B cell (primary cell): ENCODE results near the gene NDRG3. TPM values are rescaled to one million over a fixed set of nuclear protein-coding genes. Genes with fewer than 3 reads are reported as not detected.

Source experiments
- ATAC-seq: fragments of 200-7000 bp; cut with Tn5 transposase; one replicate; pipeline ENCODE4 v1.10.0; 2021; ENCODE audit warnings: low read depth, mild to moderate bottlenecking, moderate number of reproducible peaks, moderate library complexity
- CTCF ChIA-PET: fragments of 350-600 bp; sonication (Branson Sonifier 250); formaldehyde crosslinking; loops from one replicate; lab custom pipeline; 2021; ENCODE audit warnings: antibody characterized with exemption, inconsistent platforms; lab: Charles Lee
- POLR2A ChIA-PET: fragments of 350-600 bp; sonication (Branson Sonifier 250); formaldehyde crosslinking; loops from one replicate; lab custom pipeline; 2021; ENCODE audit warnings: antibody characterized with exemption; lab: Charles Lee
- DNase-seq: peaks from one replicate; pipeline ENCODE4 v3.0.0; 2013
- H2AFZ ChIP-seq: 2 replicates; pipeline ENCODE4 v1.6.1; 2012; ENCODE audit warnings: mild to moderate bottlenecking, low read depth, low read length; ENCODE audit not compliant: insufficient read depth, poor library complexity, severe bottlenecking
- H3K27ac ChIP-seq, 2 donors: 1 replicate in 1 of 2; 2 replicates in 1 of 2; pipeline ENCODE4 v1.5.1; 2012 to 2013; ENCODE audit warnings: low read length in 2 of 2, mild to moderate bottlenecking in 2 of 2, moderate library complexity in 1 of 2
- H3K27me3 ChIP-seq, 4 experiments: fragments of 200-600 bp in 1 of 4; sonication (generic) in 1 of 4; replicated peaks in 1 of 4; 1 replicate in 2 of 4; 2 replicates in 2 of 4; pipeline versions ENCODE4 v1.6.1 to v1.7.0; 2013 to 2016; ENCODE audit warnings: low read length in 3 of 4, mild to moderate bottlenecking in 2 of 4, mixed read lengths in 1 of 4, moderate library complexity in 1 of 4; ENCODE audit not compliant: insufficient read depth in 4 of 4, control insufficient read depth in 3 of 4; ENCODE audit errors: control extremely low read depth in 1 of 4
- H3K36me3 ChIP-seq, 2 experiments: replicated peaks in 1 of 2; 1 replicate in 1 of 2; 2 replicates in 1 of 2; pipeline versions ENCODE4 v1.6.1 to v1.7.1; 2013; ENCODE audit warnings: low read length in 1 of 2; ENCODE audit not compliant: insufficient read depth in 2 of 2, control insufficient read depth in 1 of 2; ENCODE audit errors: control extremely low read depth in 1 of 2, extremely low read depth in 1 of 2
- H3K4me1 ChIP-seq, 2 donors: fragments of 200-600 bp in 1 of 2; sonication (generic) in 1 of 2; 1 replicate in 1 of 2; 2 replicates in 1 of 2; pipeline versions ENCODE4 v1.5.1 to v1.6.1; 2013 to 2017; ENCODE audit warnings: low read length in 2 of 2; ENCODE audit not compliant: control insufficient read depth in 2 of 2, insufficient read depth in 2 of 2
- H3K4me2 ChIP-seq: replicated peaks from 2 replicates; pipeline ENCODE3; 2012; ENCODE audit warnings: mild to moderate bottlenecking, low read depth, low read length; ENCODE audit not compliant: poor library complexity, severe bottlenecking
- H3K4me3 ChIP-seq, 5 experiments: fragments of 200-600 bp in 1 of 5; sonication (generic) in 1 of 5; 1 replicate in 3 of 5; 2 replicates in 2 of 5; pipeline versions ENCODE4 v1.5.1 to v1.7.0; 2011 to 2016; ENCODE audit warnings: low read length in 4 of 5, mild to moderate bottlenecking in 4 of 5, low read depth in 2 of 5, control low read depth in 1 of 5, moderate library complexity in 1 of 5; ENCODE audit not compliant: insufficient read depth in 1 of 5; ENCODE audit errors: control extremely low read depth in 1 of 5, extremely low read depth in 1 of 5
- H3K79me2 ChIP-seq: fragments of 200-600 bp; sonication (generic); one replicate; pipeline ENCODE4 v1.6.0; 2016; ENCODE audit warnings: low read length; ENCODE audit not compliant: control insufficient read depth, insufficient read depth
- H3K9ac ChIP-seq: fragments of 200-600 bp; sonication (generic); 2 replicates; pipeline ENCODE4 v1.6.1; 2017; ENCODE audit warnings: mild to moderate bottlenecking, low read length, moderate library complexity
- H3K9me3 ChIP-seq, 3 donors: one replicate each; pipeline versions ENCODE4 v1.6.1 to v1.7.1; 2013; ENCODE audit warnings: low read length in 2 of 3; ENCODE audit not compliant: control insufficient read depth in 2 of 3, insufficient read depth in 1 of 3; ENCODE audit errors: control extremely low read depth in 1 of 3
- H4K20me1 ChIP-seq: 2 replicates; pipeline ENCODE4 v1.6.0; 2012; ENCODE audit warnings: mild to moderate bottlenecking, low read length; ENCODE audit not compliant: insufficient read depth, control insufficient read depth, poor library complexity, severe bottlenecking
- H3K27ac Mint-ChIP-seq: one replicate; pipeline ENCODE4 v1.8.0; 2021; ENCODE audit warnings: mixed read lengths
- H3K27me3 Mint-ChIP-seq: one replicate; pipeline ENCODE4 v1.8.0; 2021; ENCODE audit warnings: mixed read lengths
- H3K4me1 Mint-ChIP-seq: one replicate; pipeline ENCODE4 v1.8.0; 2021; ENCODE audit warnings: mixed read lengths
- H3K4me3 Mint-ChIP-seq: one replicate; pipeline ENCODE4 v1.8.0; 2021; ENCODE audit warnings: mixed read lengths
- H3K9me3 Mint-ChIP-seq: one replicate; pipeline ENCODE4 v1.8.0; 2022; ENCODE audit warnings: mixed read lengths; ENCODE audit not compliant: insufficient read depth
- CTCF ChIP-seq: fragments of 200-600 bp; IDR thresholded peaks from one replicate; pipeline ENCODE4 v1.8.0; 2022; ENCODE audit warnings: antibody characterized with exemption, mild to moderate bottlenecking
- EZH2 ChIP-seq: IDR thresholded peaks from 2 replicates; pipeline ENCODE4 v1.6.1; 2012; ENCODE audit warnings: borderline replicate concordance, low read depth, mild to moderate bottlenecking, moderate library complexity, low read length; ENCODE audit not compliant: insufficient read depth, poor library complexity, severe bottlenecking
- WGBS: methylation state at CpG from one replicate; pipeline ENCODE4 v1.1.5; 2013; ENCODE audit warnings: missing lambda C conversion rate; ENCODE audit not compliant: insufficient coverage; 5-methylcytosine and 5-hydroxymethylcytosine counted together
- intact Hi-C: fragments of 100-400 bp; cut with micrococcal nuclease; formaldehyde crosslinking; loops from one replicate; pipeline ENCODE4 v1.10.0; 2022
- polyA plus RNA-seq: library from polyadenylated mRNA; depleted of rRNA; stranded (reverse); fragments of >200 nt; gene quantifications from 2 replicates; pipeline ENCODE4 v1.2.3, GENCODE V29; 2012
- total RNA-seq, 2 donors: library from RNA; stranded (reverse); fragments of 120-200 nt in 1 of 2; gene quantifications; 1 replicate in 1 of 2; 2 replicates in 1 of 2; pipeline versions ENCODE4 v1.2.3 to v1.2.4, GENCODE V29; 2013 to 2022

The NDRG3 gene
- total and polyA plus RNA-seq, 2 donors (not counting 1 experiment from before 2014, with no cell fraction given), result 15.7 to 26.1 TPM

GRCh38 chr20:36631646-36632045, 114.2 kb downstream of the NDRG3 start:
- POLR2A ChIA-PET, result no interaction called here
- H3K9me3 ChIP-seq, result no peaks in the 10 kb centered on the region

More at GRCh38 chr20:36631646-36632045, 114.2 kb downstream of the NDRG3 start:
- no peaks in the 10 kb centered on the region for H3K27me3 ChIP-seq
- ATAC-seq (no peak), DNase-seq (no peak)
- TF ChIP-seq CTCF (no peak), EZH2 (no peak)
- H3K4me1 Mint-ChIP-seq, result peaks cover 13% of the 10 kb centered on the region
- peaks cover 9 to 11% of the 10 kb centered on the region in 2 donors for H3K4me1 ChIP-seq
- no peaks in the 10 kb centered on the region for H4K20me1 ChIP-seq
- intact Hi-C loops, result no loop called here
- H3K4me3 ChIP-seq, result no peak overlapping the region
- H3K36me3 ChIP-seq, result no peaks in the 10 kb centered on the region
- H3K4me2 ChIP-seq, result no peak overlapping the region
- 96% methylated on average over 6 of the region's 6 CpGs for WGBS
- no peaks in the 10 kb centered on the region for H3K27me3 Mint-ChIP-seq
- no peak overlapping the region for H3K27ac ChIP-seq
- H2AFZ ChIP-seq, result no peak overlapping the region
- H3K9me3 Mint-ChIP-seq, result no peaks in the 10 kb centered on the region
- no peak overlapping the region for H3K4me3 Mint-ChIP-seq
- no peak overlapping the region for H3K27ac Mint-ChIP-seq
- CTCF ChIA-PET, result no interaction called here
- no peaks in the 10 kb centered on the region for H3K79me2 ChIP-seq
- no peak overlapping the region for H3K9ac ChIP-seq
